Esophagus squamous epithelium (tissue), 4 donors: ENCODE results near the gene RGS3.

ENCODE experiments used
- CTCF ChIP-seq, 6 experiments: fragments of 450-650 bp in 4 of 6; fragments of 200-600 bp in 2 of 6; sonication (generic) in 2 of 6; IDR thresholded peaks; one replicate each; pipeline ENCODE4 v1.5.1; 2016 to 2019; ENCODE audit warnings: antibody characterized with exemption in 6 of 6, mild to moderate bottlenecking in 4 of 6, moderate library complexity in 4 of 6
- POLR2A ChIP-seq, 4 donors: fragments of 450-650 bp; IDR thresholded peaks; one replicate each; pipeline ENCODE4 v1.6.1; 2017; ENCODE audit warnings: antibody characterized with exemption in 4 of 4, mild to moderate bottlenecking in 4 of 4, moderate library complexity in 3 of 4

- TF ChIP-seq POLR2A (IDR thresholded peaks at IDR 0.05) = no peak
- no peak for TF ChIP-seq CTCF (IDR thresholded peaks at IDR 0.05)
Measured at GRCh38 chr9:113476511-113476916, 13.0 kb downstream of the RGS3 start.
